ENCODE data around the gene GTPBP1.
A peak's percentile ranks its signal among the peaks of the same experiment; 100 is the strongest.

GRCh38 chr22:38718414-38718813, 12.7 kb downstream of the GTPBP1 start:
- TF ChIP-seq POLR2A (IDR thresholded peaks at IDR 0.05; ENCODE audit: low read depth) (no peak), CTCF (IDR thresholded peaks at IDR 0.05) (peak; percentile 42 to 83 (median 64)), EP300 (IDR thresholded peaks at IDR 0.05) (no peak), POLR2AphosphoS5 (IDR thresholded peaks at IDR 0.05) (peak; percentile 30 to 34)

Measured in esophagus muscularis mucosa (tissue), 4 donors.